ENCODE results near the gene FCGR1A. TPM values are rescaled to one million over a fixed set of nuclear protein-coding genes. Genes with fewer than 3 reads are reported as not detected.
"Not testable (repeated sequence)": the region's sequence is repeated elsewhere in the genome, so short reads cannot be mapped to it uniquely, and the experiment has no call there.

Gene FCGR1A
- total and polyA plus RNA-seq, 4 donors = 13.8 to 24.0 (median 16.8) TPM

DNA sequence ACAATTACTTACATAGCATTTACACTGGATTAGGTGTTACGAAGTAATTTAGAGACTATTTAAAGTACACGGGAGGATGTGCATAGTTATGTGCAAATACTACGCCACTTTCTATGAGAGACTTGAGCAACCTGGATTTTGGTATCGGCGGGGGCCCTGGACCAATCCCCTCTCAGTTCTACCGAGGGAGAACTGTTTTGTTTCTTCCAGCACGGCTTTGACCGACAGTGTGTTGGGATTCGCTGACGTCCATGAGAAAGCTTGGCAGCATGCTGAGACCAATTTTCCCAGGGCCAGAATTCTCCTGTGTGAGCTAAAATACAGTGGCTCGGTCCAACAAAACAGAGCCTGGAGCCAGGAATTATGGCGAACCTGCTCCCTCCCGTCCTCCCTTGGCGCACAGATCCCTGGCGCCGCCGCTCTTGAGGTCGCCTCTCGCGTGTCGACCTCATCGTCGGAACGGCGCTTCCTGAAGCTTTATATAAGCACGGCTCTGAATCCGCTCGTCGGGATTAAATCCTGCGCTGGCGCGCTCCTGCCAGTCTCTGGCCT, 49.3 kb downstream of the FCGR1A start:
- H3K27ac ChIP-seq (ENCODE audit: low read depth, low read length); H3K4me3 ChIP-seq (ENCODE audit: low read depth, low read length); DNase-seq (ENCODE audit: low read depth in 4 of 6, low spot score in 6 of 6); H3K9me3 ChIP-seq (ENCODE audit: control insufficient read depth, insufficient read depth, low read length); H3K36me3 ChIP-seq (ENCODE audit: control insufficient read depth, insufficient read depth, low read length); H3K27me3 ChIP-seq (ENCODE audit: control insufficient read depth, insufficient read depth, low read length); H3K4me1 ChIP-seq (ENCODE audit: control insufficient read depth, insufficient read depth, low read length): not testable (repeated sequence)
- WGBS (ENCODE audit: insufficient coverage) = no CpG with 5 or more reads among the region's 32 CpGs

DNA sequence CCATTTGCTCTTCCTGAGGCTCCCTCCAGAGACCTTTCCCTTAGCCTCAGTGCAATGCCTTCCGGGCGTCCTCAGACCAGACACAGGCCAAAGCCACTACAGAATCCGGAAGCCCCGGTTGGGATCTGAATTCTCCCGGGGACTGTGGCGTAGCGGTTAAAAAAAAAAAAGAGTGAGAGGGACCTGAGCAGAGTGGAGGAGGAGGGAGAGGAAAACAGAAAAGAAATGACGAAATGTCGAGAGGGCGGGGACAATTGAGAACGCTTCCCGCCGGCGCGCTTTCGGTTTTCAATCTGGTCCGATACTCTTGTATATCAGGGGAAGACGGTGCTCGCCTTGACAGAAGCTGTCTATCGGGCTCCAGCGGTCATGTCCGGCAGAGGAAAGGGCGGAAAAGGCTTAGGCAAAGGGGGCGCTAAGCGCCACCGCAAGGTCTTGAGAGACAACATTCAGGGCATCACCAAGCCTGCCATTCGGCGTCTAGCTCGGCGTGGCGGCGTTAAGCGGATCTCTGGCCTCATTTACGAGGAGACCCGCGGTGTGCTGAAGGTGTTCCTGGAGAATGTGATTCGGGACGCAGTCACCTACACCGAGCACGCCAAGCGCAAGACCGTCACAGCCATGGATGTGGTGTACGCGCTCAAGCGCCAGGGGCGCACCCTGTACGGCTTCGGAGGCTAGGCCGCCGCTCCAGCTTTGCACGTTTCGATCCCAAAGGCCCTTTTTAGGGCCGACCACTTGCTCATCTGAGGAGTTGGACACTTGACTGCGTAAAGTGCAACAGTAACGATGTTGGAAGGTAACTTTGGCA, 50.0 kb downstream of the FCGR1A start:
- DNase-seq (ENCODE audit: low read depth in 4 of 6, low spot score in 6 of 6); H3K36me3 ChIP-seq (ENCODE audit: control insufficient read depth, insufficient read depth, low read length); H3K4me1 ChIP-seq (ENCODE audit: control insufficient read depth, insufficient read depth, low read length); H3K9me3 ChIP-seq (ENCODE audit: control insufficient read depth, insufficient read depth, low read length); H3K27ac ChIP-seq (ENCODE audit: low read depth, low read length); H3K27me3 ChIP-seq (ENCODE audit: control insufficient read depth, insufficient read depth, low read length); H3K4me3 ChIP-seq (ENCODE audit: low read depth, low read length): not testable (repeated sequence)
- no CpG with 5 or more reads among the region's 55 CpGs for WGBS (ENCODE audit: insufficient coverage)

DNA sequence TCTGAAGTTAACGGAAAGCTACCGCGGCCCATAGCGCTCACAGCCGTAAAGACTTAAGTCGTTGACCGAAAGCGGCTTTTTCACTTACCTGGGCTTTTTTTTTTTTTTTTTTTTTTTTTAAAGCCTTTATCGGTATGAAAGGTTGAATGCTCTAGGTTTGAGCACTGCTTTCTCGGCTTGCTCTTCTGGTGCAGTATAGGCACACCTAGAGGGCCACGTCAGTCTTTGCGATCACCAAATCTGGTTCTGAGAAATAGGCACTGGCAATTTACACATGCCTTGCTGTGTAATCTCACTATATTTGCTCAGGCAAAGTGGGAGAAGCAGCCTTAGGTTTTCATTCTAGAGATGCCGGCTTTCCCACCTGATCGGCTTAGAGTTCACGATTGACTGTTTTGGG, 50.6 kb downstream of the FCGR1A start:
- not testable (repeated sequence) for H3K9me3 ChIP-seq (ENCODE audit: control insufficient read depth, insufficient read depth, low read length); DNase-seq (ENCODE audit: low read depth in 4 of 6, low spot score in 6 of 6); H3K4me1 ChIP-seq (ENCODE audit: control insufficient read depth, insufficient read depth, low read length); H3K4me3 ChIP-seq (ENCODE audit: low read depth, low read length); H3K27me3 ChIP-seq (ENCODE audit: control insufficient read depth, insufficient read depth, low read length); H3K27ac ChIP-seq (ENCODE audit: low read depth, low read length); H3K36me3 ChIP-seq (ENCODE audit: control insufficient read depth, insufficient read depth, low read length)
- WGBS (ENCODE audit: insufficient coverage) = no CpG with 5 or more reads among the region's 15 CpGs

DNA sequence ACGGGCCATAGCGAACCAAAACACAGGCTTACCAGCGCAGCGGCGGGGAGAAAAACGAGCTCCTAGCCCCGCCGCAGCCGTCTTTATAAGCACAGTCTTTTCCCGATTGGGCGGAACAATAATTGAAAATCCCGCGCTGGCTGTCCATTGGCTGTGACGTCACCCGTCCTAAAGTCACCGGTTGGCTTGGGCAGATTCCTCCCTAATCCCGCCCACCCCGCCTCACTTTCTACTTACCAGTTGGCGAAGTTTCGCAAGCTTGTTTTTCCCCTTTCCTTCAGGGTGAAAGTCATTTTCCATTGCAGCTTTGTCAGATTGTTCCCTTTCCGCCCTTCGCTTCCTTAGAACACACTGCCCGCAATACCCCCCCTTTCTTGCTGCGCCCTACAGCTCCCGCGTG, 58.7 kb downstream of the FCGR1A start:
- not testable (repeated sequence) for H3K36me3 ChIP-seq (ENCODE audit: control insufficient read depth, insufficient read depth, low read length); H3K9me3 ChIP-seq (ENCODE audit: control insufficient read depth, insufficient read depth, low read length); H3K27me3 ChIP-seq (ENCODE audit: control insufficient read depth, insufficient read depth, low read length); H3K4me3 ChIP-seq (ENCODE audit: low read depth, low read length); DNase-seq (ENCODE audit: low read depth in 4 of 6, low spot score in 6 of 6); H3K27ac ChIP-seq (ENCODE audit: low read depth, low read length); H3K4me1 ChIP-seq (ENCODE audit: control insufficient read depth, insufficient read depth, low read length)
- no CpG with 5 or more reads among the region's 26 CpGs for WGBS (ENCODE audit: insufficient coverage)

Other genes starting within 250 kb of the FCGR1A start
- gene PPIAL4C, start 198.8 kb upstream of the FCGR1A start, total RNA-seq = under 1 TPM; 0.28 to 0.69 TPM
- not detected for gene PPIAL4C, start 198.8 kb upstream of the FCGR1A start, polyA plus RNA-seq (ENCODE audit: insufficient read length in 2 of 2)
- gene BOLA1, start 116.9 kb downstream of the FCGR1A start, total RNA-seq = 10 to 100 TPM; 10.7 to 31.0 TPM
- 10 to 100 TPM; 24.6 to 25.2 TPM for gene BOLA1, start 116.9 kb downstream of the FCGR1A start, polyA plus RNA-seq (ENCODE audit: insufficient read length in 2 of 2)
- gene SV2A, start 135.2 kb downstream of the FCGR1A start, total RNA-seq = 10 to 100 TPM; 31.3 to 90.7 TPM
- gene SV2A, start 135.2 kb downstream of the FCGR1A start, polyA plus RNA-seq (ENCODE audit: insufficient read length in 2 of 2) = 100 to 1,000 TPM; 155 to 172 TPM
- gene SF3B4, start 145.1 kb downstream of the FCGR1A start, total RNA-seq = 10 to 100 TPM; 11.2 to 11.9 TPM
- gene SF3B4, start 145.1 kb downstream of the FCGR1A start, polyA plus RNA-seq (ENCODE audit: insufficient read length in 2 of 2) = 10 to 100 TPM; 56.8 to 58.9 TPM
- 1 to 10 TPM; 6.3 to 7.9 TPM for gene MTMR11, start 154.2 kb downstream of the FCGR1A start, total RNA-seq
- 10 to 100 TPM; 19.2 to 20.8 TPM for gene MTMR11, start 154.2 kb downstream of the FCGR1A start, polyA plus RNA-seq (ENCODE audit: insufficient read length in 2 of 2)
- 10 to 100 TPM; 15.2 to 17.2 TPM for gene OTUD7B, start 228.0 kb downstream of the FCGR1A start, total RNA-seq
- gene OTUD7B, start 228.0 kb downstream of the FCGR1A start, polyA plus RNA-seq (ENCODE audit: insufficient read length in 2 of 2) = 10 to 100 TPM; 14.4 to 14.5 TPM

Data from spinal cord (tissue), 10 donors.